LNCaP clone FGC (cell line): Measurements from ENCODE around the gene TIMM17B.
A peak's percentile ranks its signal among the peaks of the same experiment; 100 is the strongest.
"Not testable (repeated sequence)": the region's sequence is repeated elsewhere in the genome, so short reads cannot be mapped to it uniquely, and the experiment has no call there.

ENCODE experiments used
- DNase-seq: peaks from one replicate; pipeline ENCODE4 v3.0.0-alpha.2; 2011; ENCODE audit warnings: low read depth
- H3K4me3 ChIP-seq: 2 replicates; pipeline ENCODE4 v1.5.1; 2011; ENCODE audit warnings: mild to moderate bottlenecking, low read depth, low read length, control low read depth
- TF ChIP-seq, protein P1 (sequence below): IDR thresholded peaks from 2 replicates; pipeline ENCODE4 v1.5.1; 2012; ENCODE audit warnings: mild to moderate bottlenecking; ENCODE audit not compliant: control insufficient read depth, insufficient read depth; ENCODE audit errors: extremely low read depth

Gene TIMM17B

DNA sequence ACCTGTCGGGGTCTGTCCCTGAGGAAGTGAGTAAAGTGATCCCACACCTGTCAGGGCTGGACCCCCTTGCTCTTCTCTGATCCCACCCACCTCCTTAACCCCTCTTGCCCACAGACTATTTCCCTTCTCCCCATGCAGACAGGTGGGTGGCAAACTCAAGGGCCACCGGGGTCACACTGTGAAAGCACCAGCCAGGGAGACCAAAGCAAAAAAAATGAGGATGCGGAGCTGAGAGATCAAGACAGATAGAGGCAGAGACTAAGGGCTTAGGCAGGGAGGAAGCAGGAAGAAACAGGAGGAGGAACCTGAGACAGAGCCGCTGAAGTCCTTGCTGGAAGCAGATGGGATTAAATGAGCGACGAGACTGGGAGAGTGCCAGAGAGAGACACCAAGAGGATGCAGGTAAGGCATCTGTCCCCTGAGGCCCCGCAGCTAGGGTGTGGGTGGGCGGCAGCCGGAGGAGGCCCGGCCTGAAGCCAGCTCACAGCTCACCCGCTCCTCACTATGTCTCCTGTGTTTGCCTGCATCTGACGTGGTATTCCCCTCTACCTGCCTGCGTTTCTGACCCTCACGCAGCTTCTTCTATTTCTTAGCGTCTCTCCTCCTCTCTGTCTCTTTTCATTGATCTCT lies 7.2 kb downstream of the TIMM17B start:
- no peak for DNase-seq
- no peak overlapping the region for H3K4me3 ChIP-seq
- TF ChIP-seq, protein P1, sequence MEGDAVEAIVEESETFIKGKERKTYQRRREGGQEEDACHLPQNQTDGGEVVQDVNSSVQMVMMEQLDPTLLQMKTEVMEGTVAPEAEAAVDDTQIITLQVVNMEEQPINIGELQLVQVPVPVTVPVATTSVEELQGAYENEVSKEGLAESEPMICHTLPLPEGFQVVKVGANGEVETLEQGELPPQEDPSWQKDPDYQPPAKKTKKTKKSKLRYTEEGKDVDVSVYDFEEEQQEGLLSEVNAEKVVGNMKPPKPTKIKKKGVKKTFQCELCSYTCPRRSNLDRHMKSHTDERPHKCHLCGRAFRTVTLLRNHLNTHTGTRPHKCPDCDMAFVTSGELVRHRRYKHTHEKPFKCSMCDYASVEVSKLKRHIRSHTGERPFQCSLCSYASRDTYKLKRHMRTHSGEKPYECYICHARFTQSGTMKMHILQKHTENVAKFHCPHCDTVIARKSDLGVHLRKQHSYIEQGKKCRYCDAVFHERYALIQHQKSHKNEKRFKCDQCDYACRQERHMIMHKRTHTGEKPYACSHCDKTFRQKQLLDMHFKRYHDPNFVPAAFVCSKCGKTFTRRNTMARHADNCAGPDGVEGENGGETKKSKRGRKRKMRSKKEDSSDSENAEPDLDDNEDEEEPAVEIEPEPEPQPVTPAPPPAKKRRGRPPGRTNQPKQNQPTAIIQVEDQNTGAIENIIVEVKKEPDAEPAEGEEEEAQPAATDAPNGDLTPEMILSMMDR: no peak

DNA sequence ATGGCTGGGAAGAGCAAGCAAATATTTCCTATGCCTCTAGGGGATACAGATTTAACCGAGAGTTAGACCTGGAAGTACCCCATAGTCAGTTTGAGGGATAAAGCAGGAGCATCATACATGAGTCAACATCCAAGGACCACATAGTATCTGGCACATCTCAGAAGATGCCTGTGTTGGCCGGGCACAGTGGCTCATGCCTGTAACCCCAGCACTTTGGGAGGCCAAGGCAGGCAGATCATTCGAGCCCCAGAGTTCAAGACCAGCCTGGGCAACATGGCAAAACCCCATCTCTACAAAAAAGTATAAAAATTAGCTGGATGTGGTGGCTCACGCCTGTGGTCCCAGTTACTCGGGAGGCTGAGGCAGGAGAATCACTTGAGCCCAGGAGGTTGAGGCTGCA lies 11.0 kb downstream of the TIMM17B start:
- DNase-seq: not testable (repeated sequence)

DNA sequence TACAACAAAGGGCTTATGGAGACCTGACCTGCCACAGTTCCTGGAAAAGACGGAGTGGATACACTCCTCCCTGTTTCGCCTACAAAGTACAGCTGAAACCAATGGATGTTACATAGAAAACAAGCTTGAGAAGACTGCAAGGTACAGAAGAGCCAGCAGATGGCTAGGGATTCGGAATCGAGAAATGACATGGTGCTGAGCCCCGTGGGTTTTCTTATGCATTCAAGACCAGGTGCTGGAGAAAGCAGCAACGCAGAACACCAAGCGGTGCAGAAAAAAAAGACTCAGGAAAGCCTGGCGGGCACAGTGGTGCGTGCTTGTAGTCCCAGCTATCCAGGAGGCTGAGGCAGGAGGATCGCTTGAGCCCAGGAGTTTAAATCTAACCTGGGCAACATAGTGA lies 13.8 kb downstream of the TIMM17B start:
- TF ChIP-seq, protein P1: no peak
- no peak for DNase-seq
- H3K4me3 ChIP-seq: no peak overlapping the region

More for the DNA sequence above, 11.0 kb downstream of the TIMM17B start:
- H3K4me3 ChIP-seq: not testable (repeated sequence)

DNA sequence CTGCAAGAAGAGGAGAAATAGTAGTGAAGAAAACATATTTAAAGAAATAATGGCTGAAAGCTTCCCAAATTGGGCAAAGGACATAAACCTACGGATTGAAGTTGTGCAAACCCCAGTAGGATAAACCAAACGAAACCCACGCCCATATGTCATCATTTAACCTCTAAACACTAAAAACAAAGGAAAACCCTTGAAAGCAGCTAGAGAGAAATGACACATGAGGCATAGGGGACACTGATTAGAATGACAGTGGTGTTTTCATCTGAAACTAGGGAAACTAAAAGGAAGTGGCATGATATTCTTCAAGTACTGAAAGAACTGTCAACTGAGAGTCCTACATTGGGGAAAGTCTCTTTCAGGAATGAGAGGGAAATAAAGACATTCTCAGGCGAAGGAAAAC lies 20.6 kb downstream of the TIMM17B start:
- not testable (repeated sequence) for DNase-seq, H3K4me3 ChIP-seq

DNA sequence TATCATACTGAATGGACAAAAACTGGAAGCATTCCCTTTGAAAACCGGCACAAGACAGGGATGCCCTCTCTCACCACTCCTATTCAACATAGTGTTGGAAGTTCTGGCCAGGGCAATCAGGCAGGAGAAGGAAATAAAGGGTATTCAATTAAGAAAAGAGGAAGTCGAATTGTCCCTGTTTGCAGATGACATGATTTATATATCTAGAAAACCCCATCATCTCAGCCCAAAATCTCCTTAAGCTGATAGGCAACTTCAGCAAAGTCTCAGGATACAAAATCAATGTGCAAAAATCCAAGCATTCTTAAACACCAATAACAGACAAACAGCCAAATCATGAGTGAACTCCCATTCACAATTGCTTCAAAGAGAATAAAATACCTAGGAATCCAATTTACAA lies 25.6 kb downstream of the TIMM17B start:
- not testable (repeated sequence) for H3K4me3 ChIP-seq, DNase-seq

DNA sequence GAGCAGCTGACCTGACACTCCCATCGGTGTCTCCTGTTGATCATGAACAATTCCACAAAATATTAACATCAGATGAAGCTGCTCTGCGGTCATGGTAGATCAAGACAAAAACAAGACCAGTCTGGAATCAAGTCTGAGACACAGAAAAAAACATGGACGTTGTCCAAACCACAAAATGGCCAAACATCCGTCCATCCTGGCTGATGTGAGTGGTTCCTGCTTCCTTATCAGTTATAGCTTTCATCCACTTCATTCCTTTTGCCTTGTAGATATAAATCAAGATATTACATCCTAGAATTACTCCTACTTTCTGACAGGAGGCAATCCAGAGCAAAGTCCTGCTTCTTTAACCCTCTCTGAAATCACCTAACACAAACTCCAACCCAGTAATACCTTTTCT lies 33.4 kb downstream of the TIMM17B start:
- no peak overlapping the region for H3K4me3 ChIP-seq
- no peak for DNase-seq

DNA sequence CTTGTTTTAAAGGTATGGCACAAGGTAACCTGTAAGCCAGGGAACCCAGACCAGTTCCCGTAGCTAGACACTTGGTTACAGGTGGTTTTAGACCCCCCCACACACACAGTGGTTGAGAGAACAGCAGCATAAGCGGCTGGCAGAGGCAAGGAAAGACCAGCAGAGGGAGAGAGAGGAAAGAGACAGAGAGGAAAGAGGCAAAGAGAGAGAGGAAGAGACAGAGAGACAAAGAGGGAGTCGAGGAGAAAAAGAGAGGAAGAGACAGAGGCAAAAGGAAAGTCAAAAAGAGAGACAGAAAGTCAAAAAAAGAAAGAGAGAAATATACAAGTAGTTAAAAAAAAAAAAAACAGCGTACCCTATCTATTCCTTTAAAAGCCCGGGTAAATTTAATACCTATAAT lies 42.7 kb downstream of the TIMM17B start:
- no peak overlapping the region for H3K4me3 ChIP-seq
- TF ChIP-seq, protein P1: 0 out of 2 replicates have a peak, but pooled peaks have one; percentile 20
- DNase-seq: no peak

More for the DNA sequence above, 33.4 kb downstream of the TIMM17B start:
- TF ChIP-seq, protein P1: no peak

DNA sequence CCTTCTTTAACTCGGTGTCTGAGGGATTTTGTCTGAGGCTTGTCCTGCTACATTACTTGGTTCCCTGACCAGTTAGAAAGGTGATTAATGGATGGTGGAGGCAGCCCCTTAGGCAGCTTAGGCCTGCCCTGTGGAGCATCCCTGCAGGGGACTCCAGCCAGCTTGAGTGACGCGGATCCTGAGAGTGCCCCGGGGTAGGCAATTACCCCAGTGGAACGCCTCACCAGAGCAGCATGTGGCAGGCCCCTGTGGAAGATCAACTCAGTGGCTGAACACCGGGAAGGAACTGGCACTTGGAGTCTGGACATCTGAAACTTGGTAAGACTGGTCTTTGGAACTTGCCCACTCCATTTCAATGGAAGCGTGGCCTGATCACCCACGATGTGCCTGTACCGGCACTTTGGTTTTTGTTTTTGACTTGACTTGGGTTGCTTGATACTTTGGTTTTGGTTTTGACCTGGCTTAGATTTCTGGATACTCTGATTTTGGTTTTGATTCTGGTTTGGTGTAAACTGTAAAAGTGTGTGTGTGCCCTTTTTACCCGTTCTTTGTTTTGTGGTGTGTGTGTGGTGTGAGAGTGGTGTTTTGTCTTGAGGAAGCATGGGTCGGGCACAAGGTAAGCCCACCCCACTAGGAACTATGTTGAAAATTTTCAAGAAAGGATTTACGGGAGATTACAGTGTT lies 43.3 kb downstream of the TIMM17B start:
- DNase-seq, H3K4me3 ChIP-seq: not testable (repeated sequence)

DNA sequence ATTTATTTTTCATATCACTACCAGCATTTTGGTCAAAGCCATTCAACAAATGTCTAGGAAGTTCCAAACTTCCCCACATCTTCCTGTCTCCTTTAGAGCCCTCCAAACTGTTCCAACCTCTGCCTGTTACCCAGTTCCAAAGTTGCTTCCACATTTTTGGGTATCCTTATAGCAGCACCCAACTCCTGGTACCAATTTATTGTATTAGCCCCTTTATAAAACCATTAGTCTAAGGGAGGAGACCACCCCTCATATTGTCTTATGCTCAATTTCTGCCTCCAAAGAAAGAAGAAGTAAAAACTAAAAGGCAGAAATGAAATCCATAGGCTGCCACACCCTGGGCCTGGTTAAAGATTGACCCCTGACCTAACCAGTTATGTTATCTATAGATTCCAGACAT lies 44.1 kb downstream of the TIMM17B start:
- H3K4me3 ChIP-seq, DNase-seq: not testable (repeated sequence)
